Natural killer cell (primary cell): Measurements from ENCODE around the gene PHACTR1. TPM values are rescaled to one million over a fixed set of nuclear protein-coding genes. Genes with fewer than 3 reads are reported as not detected.

ENCODE experiments used
- ATAC-seq, 3 donors: fragments of 150-1000 bp in 2 of 3; fragments of 200-7000 bp in 1 of 3; cut with Tn5 transposase; 1 replicate in 1 of 3; 2 replicates in 2 of 3; pipeline ENCODE4 v1.10.0; 2021; ENCODE audit warnings: mild to moderate bottlenecking in 2 of 3, moderate library complexity in 2 of 3
- DNase-seq, 2 donors: peaks; one replicate each; pipeline versions ENCODE4 v3.0.0 to v3.0.0-alpha.2; 2013 to 2021; ENCODE audit warnings: mixed read lengths in 1 of 2
- H3K27ac ChIP-seq: one replicate; pipeline ENCODE4 v1.5.1; 2013; ENCODE audit warnings: mild to moderate bottlenecking, low read length
- H3K27me3 ChIP-seq: one replicate; pipeline ENCODE4 v1.6.1; 2013; ENCODE audit warnings: low read length; ENCODE audit not compliant: control insufficient read depth, insufficient read depth
- H3K36me3 ChIP-seq: one replicate; pipeline ENCODE4 v1.6.1; 2013; ENCODE audit warnings: low read length; ENCODE audit not compliant: control insufficient read depth, insufficient read depth
- H3K4me1 ChIP-seq: one replicate; pipeline ENCODE4 v1.6.1; 2013; ENCODE audit warnings: low read length; ENCODE audit not compliant: control insufficient read depth, insufficient read depth
- H3K4me3 ChIP-seq: one replicate; pipeline ENCODE4 v1.5.1; 2013; ENCODE audit warnings: low read length
- H3K9me3 ChIP-seq: one replicate; pipeline ENCODE4 v1.6.1; 2013; ENCODE audit warnings: low read length; ENCODE audit not compliant: control insufficient read depth, insufficient read depth
- H3K27ac Mint-ChIP-seq, 2 donors: one replicate each; pipeline ENCODE4 v1.8.0; 2022; ENCODE audit warnings: mild to moderate bottlenecking in 2 of 2, mixed read lengths in 2 of 2, moderate library complexity in 1 of 2
- H3K27me3 Mint-ChIP-seq, 2 donors: one replicate each; pipeline ENCODE4 v1.8.0; 2022; ENCODE audit warnings: low read depth in 2 of 2, mixed read lengths in 2 of 2
- H3K36me3 Mint-ChIP-seq: one replicate; pipeline ENCODE4 v1.8.0; 2022; ENCODE audit warnings: mixed read lengths
- H3K4me1 Mint-ChIP-seq, 2 donors: one replicate each; pipeline ENCODE4 v1.8.0; 2022; ENCODE audit warnings: mixed read lengths in 2 of 2
- H3K4me3 Mint-ChIP-seq: one replicate; pipeline ENCODE4 v1.8.0; 2022; ENCODE audit warnings: mild to moderate bottlenecking, moderate library complexity, mixed read lengths
- H3K9me3 Mint-ChIP-seq, 2 donors: one replicate each; pipeline ENCODE4 v1.8.0; 2022; ENCODE audit warnings: mixed read lengths in 2 of 2
- CTCF ChIP-seq: fragments of 200-600 bp; IDR thresholded peaks from one replicate; pipeline ENCODE4 v1.8.0; 2022; ENCODE audit warnings: antibody characterized with exemption
- WGBS: methylation state at CpG from one replicate; pipeline ENCODE4 v1.1.7; 2013; ENCODE audit warnings: missing lambda C conversion rate; ENCODE audit not compliant: insufficient coverage; 5-methylcytosine and 5-hydroxymethylcytosine counted together
- intact Hi-C: fragments of 100-400 bp; cut with micrococcal nuclease; formaldehyde crosslinking; loops from one replicate; pipeline ENCODE4 v1.14.2; 2022
- total RNA-seq, 4 donors: library from RNA; stranded (reverse); fragments of 120-200 nt in 1 of 4; gene quantifications; one replicate each; pipeline versions ENCODE4 v1.2.3 to v1.2.4, GENCODE V29; 2013 to 2022

The PHACTR1 gene
- total RNA-seq, 3 donors from 2014 or later (not counting 1 experiment from before 2014, with no cell fraction given), result 5.2 to 19.0 (median 5.4) TPM

GRCh38 chr6:13094781-13095425 is 378.3 kb downstream of the PHACTR1 start:
- Histone ChIP-seq H3K27me3 (no peaks in the 10 kb centered on the region), H3K4me3 (no peak overlapping the region), H3K9me3 (no peaks in the 10 kb centered on the region), H3K36me3 (no peaks in the 10 kb centered on the region), H3K4me1 (peaks cover 7% of the 10 kb centered on the region), H3K27ac (no peak overlapping the region)
- no peaks in the 10 kb centered on the region for H3K9me3 Mint-ChIP-seq
- no peaks in the 10 kb centered on the region for H3K27me3 Mint-ChIP-seq
- H3K4me3 Mint-ChIP-seq, result no peak overlapping the region
- no peak overlapping the region for H3K27ac Mint-ChIP-seq
- DNase-seq, result no peak
- no peaks in the 10 kb centered on the region for H3K4me1 Mint-ChIP-seq
- ATAC-seq, result no peak
- WGBS, result 51% methylated on average over 3 of the region's 3 CpGs
- TF ChIP-seq CTCF, result no peak
- intact Hi-C loops, result no loop called here
- H3K36me3 Mint-ChIP-seq, result no peaks in the 10 kb centered on the region

DNA sequence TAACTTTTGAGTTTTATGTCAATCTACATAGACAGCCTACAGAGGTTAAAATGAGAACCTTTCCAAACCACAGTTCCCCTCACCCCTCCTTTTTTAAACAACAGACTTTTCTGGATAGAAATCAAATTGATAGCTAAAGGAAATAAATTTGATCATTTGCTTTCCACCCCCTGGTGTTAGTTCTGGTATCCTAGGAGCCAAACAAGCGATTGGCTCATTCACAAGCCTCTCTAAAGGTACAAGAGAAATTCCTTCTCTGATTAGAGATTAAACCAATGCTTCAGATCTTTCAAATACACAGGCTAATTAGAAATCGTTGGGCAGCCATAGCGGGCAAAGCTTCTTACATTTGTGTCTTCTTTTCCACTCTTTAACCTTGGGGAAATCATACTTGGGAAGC is 379.5 kb downstream of the PHACTR1 start:
- Histone ChIP-seq H3K27me3 (no peaks in the 10 kb centered on the region), H3K27ac (no peak overlapping the region), H3K36me3 (no peaks in the 10 kb centered on the region), H3K4me1 (peaks cover 7% of the 10 kb centered on the region), H3K4me3 (no peak overlapping the region), H3K9me3 (no peaks in the 10 kb centered on the region)
- TF ChIP-seq CTCF, result no peak
- intact Hi-C loops, result no loop called here
- WGBS, result 94% methylated on average over 1 of the region's 3 CpGs
- Mint-ChIP-seq H3K9me3 (no peaks in the 10 kb centered on the region), H3K27me3 (peaks cover 2 to 6% of the 10 kb centered on the region in 2 donors), H3K36me3 (no peaks in the 10 kb centered on the region), H3K4me1 (no peaks in the 10 kb centered on the region), H3K4me3 (no peak overlapping the region), H3K27ac (no peak overlapping the region)
- ATAC-seq, result no peak
- DNase-seq, result no peak

GRCh38 chr6:13097454-13097853 is 380.9 kb downstream of the PHACTR1 start:
- WGBS, result 65% methylated on average over 1 of the region's 1 CpG
- Mint-ChIP-seq H3K36me3 (no peaks in the 10 kb centered on the region), H3K9me3 (no peaks in the 10 kb centered on the region), H3K4me1 (no peaks in the 10 kb centered on the region), H3K4me3 (no peak overlapping the region), H3K27ac (no peak overlapping the region), H3K27me3 (peaks cover 2 to 12% of the 10 kb centered on the region in 2 donors)
- Histone ChIP-seq H3K36me3 (no peaks in the 10 kb centered on the region), H3K27me3 (no peaks in the 10 kb centered on the region), H3K9me3 (no peaks in the 10 kb centered on the region), H3K4me1 (peaks cover 7% of the 10 kb centered on the region), H3K27ac (no peak overlapping the region), H3K4me3 (no peak overlapping the region)
- DNase-seq (no peak), ATAC-seq (no peak)
- TF ChIP-seq CTCF, result no peak
- intact Hi-C loops, result no loop called here

- Mint-ChIP-seq H3K4me1 (no peaks in the 10 kb centered on the region), H3K27ac (no peak overlapping the region), H3K36me3 (no peaks in the 10 kb centered on the region), H3K9me3 (no peaks in the 10 kb centered on the region), H3K4me3 (no peak overlapping the region), H3K27me3 (peaks cover 2 to 15% of the 10 kb centered on the region in 2 donors)
- Histone ChIP-seq H3K4me3 (no peak overlapping the region), H3K9me3 (no peaks in the 10 kb centered on the region), H3K4me1 (peaks cover 7% of the 10 kb centered on the region), H3K36me3 (no peaks in the 10 kb centered on the region), H3K27ac (no peak overlapping the region), H3K27me3 (no peaks in the 10 kb centered on the region)
- intact Hi-C loops, result no loop called here
- ATAC-seq (no peak), DNase-seq (no peak)
- no peak for TF ChIP-seq CTCF
Measured at GRCh38 chr6:13098006-13098405, 381.4 kb downstream of the PHACTR1 start.
